ENCODE measurements around the gene NAV3. TPM values are rescaled to one million over a fixed set of nuclear protein-coding genes. Genes with fewer than 3 reads are reported as not detected.

NAV3 gene
- total RNA-seq, 1 donor from 2014 or later: 5.0 TPM

- H3K36me3 Mint-ChIP-seq (ENCODE audit: low read depth): no peaks in the 10 kb centered on the region
- no peaks in the 10 kb centered on the region for H3K27me3 Mint-ChIP-seq (ENCODE audit: low read depth)
- no peak overlapping the region for H3K27ac Mint-ChIP-seq (ENCODE audit: unreplicated experiment)
- no peak overlapping the region for H3K4me3 Mint-ChIP-seq
- no peak for TF ChIP-seq CTCF (conservative IDR thresholded peaks at IDR 0.05)
- no peak for DNase-seq (ENCODE audit: low read depth, low spot score)
- peaks cover 8% of the 10 kb centered on the region for H3K4me1 Mint-ChIP-seq
- H3K9me3 Mint-ChIP-seq: no peaks in the 10 kb centered on the region
Observed at GRCh38 chr12:77992760-77993159, 162.1 kb downstream of the NAV3 start.

DNA sequence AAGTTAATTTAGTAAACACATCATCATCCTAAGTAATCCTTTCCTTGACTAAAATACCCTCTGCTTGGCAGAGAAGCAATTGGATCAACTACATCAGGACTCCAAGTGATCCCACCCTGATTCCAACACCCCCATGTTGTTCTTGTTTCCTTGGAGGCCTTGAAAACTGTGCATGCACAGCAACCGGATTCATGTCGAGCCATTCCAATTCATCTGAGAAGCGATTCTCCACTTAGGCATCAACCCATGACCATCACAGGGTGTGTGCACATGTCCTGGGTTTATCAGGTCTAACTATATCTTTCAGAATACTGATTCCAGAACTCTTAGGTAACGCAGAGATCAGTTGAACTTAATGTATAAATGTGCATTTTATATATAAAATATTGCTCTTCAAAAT is 163.0 kb downstream of the NAV3 start:
- Mint-ChIP-seq H3K4me3 (no peak overlapping the region), H3K27ac (ENCODE audit: unreplicated experiment) (no peak overlapping the region), H3K9me3 (no peaks in the 10 kb centered on the region), H3K27me3 (ENCODE audit: low read depth) (no peaks in the 10 kb centered on the region), H3K36me3 (ENCODE audit: low read depth) (no peaks in the 10 kb centered on the region), H3K4me1 (peaks cover 8% of the 10 kb centered on the region)
- DNase-seq (ENCODE audit: low read depth, low spot score): no peak
- TF ChIP-seq CTCF (conservative IDR thresholded peaks at IDR 0.05): no peak

- Mint-ChIP-seq H3K4me1 (peaks cover 12% of the 10 kb centered on the region), H3K27ac (ENCODE audit: unreplicated experiment) (no peak overlapping the region)
Observed at GRCh38 chr12:77995436-77996167, 164.9 kb downstream of the NAV3 start.

DNA sequence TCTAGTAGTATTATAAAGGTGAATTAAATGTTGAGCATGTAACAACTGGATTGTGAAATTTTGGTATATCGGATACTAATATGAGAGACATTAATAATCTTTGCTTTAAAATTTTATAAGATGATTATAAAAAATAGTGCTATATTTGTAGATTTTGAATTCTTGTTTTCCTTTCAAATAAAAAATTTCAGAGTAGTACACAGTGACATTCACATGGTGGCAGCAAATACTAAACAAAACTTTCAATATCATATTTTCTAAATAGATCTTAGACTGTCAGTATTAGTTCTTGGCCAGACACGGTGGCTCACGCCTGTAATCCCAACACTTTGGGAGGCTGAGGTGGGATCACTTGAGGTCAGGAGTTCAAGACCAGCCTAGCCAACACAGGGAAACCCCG is 166.0 kb downstream of the NAV3 start:
- TF ChIP-seq CTCF (conservative IDR thresholded peaks at IDR 0.05): no peak
- no peaks in the 10 kb centered on the region for H3K27me3 Mint-ChIP-seq (ENCODE audit: low read depth)
- no peak overlapping the region for H3K4me3 Mint-ChIP-seq
- H3K4me1 Mint-ChIP-seq: peaks cover 12% of the 10 kb centered on the region
- H3K9me3 Mint-ChIP-seq: no peaks in the 10 kb centered on the region
- no peaks in the 10 kb centered on the region for H3K36me3 Mint-ChIP-seq (ENCODE audit: low read depth)
- DNase-seq (ENCODE audit: low read depth, low spot score): no peak
- no peak overlapping the region for H3K27ac Mint-ChIP-seq (ENCODE audit: unreplicated experiment)

More at GRCh38 chr12:77995436-77996167, 164.9 kb downstream of the NAV3 start:
- H3K9me3 Mint-ChIP-seq: no peaks in the 10 kb centered on the region
- no peak for TF ChIP-seq CTCF (conservative IDR thresholded peaks at IDR 0.05)
- DNase-seq (ENCODE audit: low read depth, low spot score): no peak
- no peaks in the 10 kb centered on the region for H3K27me3 Mint-ChIP-seq (ENCODE audit: low read depth)
- H3K36me3 Mint-ChIP-seq (ENCODE audit: low read depth): no peaks in the 10 kb centered on the region
- no peak overlapping the region for H3K4me3 Mint-ChIP-seq

GRCh38 chr12:77998236-77998786 is 167.6 kb downstream of the NAV3 start:
- DNase-seq (ENCODE audit: low read depth, low spot score): no peak
- no peak for TF ChIP-seq CTCF (conservative IDR thresholded peaks at IDR 0.05)
- Mint-ChIP-seq H3K36me3 (ENCODE audit: low read depth) (no peaks in the 10 kb centered on the region), H3K27me3 (ENCODE audit: low read depth) (no peaks in the 10 kb centered on the region), H3K4me1 (peaks cover 4% of the 10 kb centered on the region), H3K9me3 (no peaks in the 10 kb centered on the region), H3K4me3 (no peak overlapping the region), H3K27ac (ENCODE audit: unreplicated experiment) (no peak overlapping the region)

Measured in neural crest cell (in vitro differentiated cells).